Measurements from ENCODE around the gene CAPZB.

- TF ChIP-seq EZH2phosphoT487 (IDR thresholded peaks at IDR 0.05; ENCODE audit: insufficient read depth, low read depth) (no peak), EZH2 (IDR thresholded peaks at IDR 0.05; ENCODE audit: insufficient read depth, poor library complexity, severe bottlenecking) (no peak)
Measured at GRCh38 chr1:19435851-19436455, 49.4 kb downstream of the CAPZB start.
